Kidney (tissue), 14 donors: Measurements from ENCODE around the gene GPR107. TPM values are rescaled to one million over a fixed set of nuclear protein-coding genes. Genes with fewer than 3 reads are reported as not detected.

Source experiments
- DNase-seq, 5 donors: peaks; one replicate each; pipeline ENCODE4 v3.0.0-alpha.2; 2013 to 2020
- FAIRE-seq: peaks from 2 replicates; lab custom pipeline; 2012; peaks lifted over from hg19 to GRCh38; lab: Jason Lieb, UNC
- H3K27ac ChIP-seq, 2 donors: one replicate each; pipeline ENCODE4 v1.7.0; 2013; ENCODE audit warnings: low read depth in 2 of 2, low read length in 2 of 2, inconsistent platforms in 1 of 2
- H3K27me3 ChIP-seq: one replicate; pipeline ENCODE4 v1.7.1; 2013; ENCODE audit warnings: low read length, inconsistent platforms; ENCODE audit not compliant: control insufficient read depth, insufficient read depth
- H3K36me3 ChIP-seq, 3 donors: one replicate each; pipeline versions ENCODE4 v1.7.0 to v1.7.1; 2013; ENCODE audit warnings: low read length in 3 of 3, control low read depth in 1 of 3, inconsistent platforms in 1 of 3; ENCODE audit not compliant: insufficient read depth in 3 of 3, control insufficient read depth in 2 of 3
- H3K4me1 ChIP-seq, 3 donors: one replicate each; pipeline versions ENCODE4 v1.7.0 to v1.7.1; 2013; ENCODE audit warnings: low read length in 3 of 3, inconsistent platforms in 1 of 3, low read depth in 1 of 3; ENCODE audit not compliant: control insufficient read depth in 2 of 3, insufficient read depth in 2 of 3
- H3K4me3 ChIP-seq, 3 donors: one replicate each; pipeline versions ENCODE4 v1.7.0 to v1.8.1; 2013; ENCODE audit warnings: low read length in 3 of 3, control low read depth in 1 of 3, inconsistent platforms in 1 of 3
- H3K9ac ChIP-seq, 3 donors: one replicate each; pipeline versions ENCODE4 v1.7.0 to v1.7.1; 2013; ENCODE audit warnings: low read length in 3 of 3, control low read depth in 1 of 3, inconsistent platforms in 1 of 3
- H3K9me3 ChIP-seq, 3 donors: one replicate each; pipeline versions ENCODE4 v1.7.0 to v1.7.1; 2013; ENCODE audit warnings: low read length in 3 of 3, control low read depth in 1 of 3, inconsistent platforms in 1 of 3; ENCODE audit not compliant: control insufficient read depth in 2 of 3, insufficient read depth in 1 of 3
- CTCF ChIP-seq: IDR thresholded peaks from 3 replicates; pipeline ENCODE4 v1.5.1; 2012; ENCODE audit warnings: mild to moderate bottlenecking, moderate library complexity, borderline replicate concordance; ENCODE audit not compliant: insufficient read depth; ENCODE audit errors: extremely low read depth
- intact Hi-C: fragments of 100-400 bp; cut with DNase I; formaldehyde crosslinking; loops from one replicate; pipeline ENCODE4 v1.11.1; 2022
- polyA plus RNA-seq: library from polyadenylated mRNA; stranded (reverse); fragments of 350-450 nt; fragmentation: Illumina TruSeq; extraction: RNeasy Lipid Tissue Mini Kit (QIAGEN cat#74804); gene quantifications from one replicate; pipeline ENCODE4 v1.2.3, GENCODE V29; 2014; ENCODE audit warnings: low read depth, low replicate concordance; ENCODE audit not compliant: insufficient read depth
- total RNA-seq: library from RNA; stranded (reverse); fragmentation: NEBNext Ultra II Directional; extraction: Animal tissue kit (Norgen Biotek cat#: 25700); gene quantifications from one replicate; pipeline ENCODE4 v1.2.1, GENCODE V29; 2021
- donor health status: control.
- donor health status: control.
- donor health status: control.
- donor health status: control.
- donor health status: control.
- donor health status: DM: yes; HTN: yes; CAD: no.
- donor health status: Normal renal cell carcinoma (clear cell type).

Gene GPR107
- total and polyA plus RNA-seq, 2 donors from 2014 or later, result 18.0 to 45.6 TPM

GRCh38 chr9:130137641-130138081, 84.0 kb downstream of the GPR107 start:
- Histone ChIP-seq H3K36me3 (no peaks in the 10 kb centered on the region), H3K4me1 (peaks cover 0 to 9% (median 0%) of the 10 kb centered on the region in 3 donors), H3K27me3 (no peaks in the 10 kb centered on the region), H3K27ac (no peak overlapping the region), H3K9me3 (no peaks in the 10 kb centered on the region), H3K9ac (no peak overlapping the region), H3K4me3 (no peak overlapping the region)
- intact Hi-C loops, result no loop called here
- no peak for TF ChIP-seq CTCF
- no peak for FAIRE-seq
- no peak for DNase-seq

- intact Hi-C loops, result no loop called here
These were observed 84.5 kb downstream of the GPR107 start for GRCh38 chr9:130138171-130138653.

GRCh38 chr9:130138791-130139190, 85.1 kb downstream of the GPR107 start:
- Histone ChIP-seq H3K36me3 (no peaks in the 10 kb centered on the region), H3K4me1 (peaks cover 0 to 9% (median 4%) of the 10 kb centered on the region in 3 donors), H3K9ac (no peak overlapping the region), H3K4me3 (no peak overlapping the region), H3K9me3 (no peaks in the 10 kb centered on the region), H3K27me3 (no peaks in the 10 kb centered on the region), H3K27ac (no peak overlapping the region)
- FAIRE-seq, result no peak
- intact Hi-C loops, result no loop called here
- peak in 1 of 5 donors; percentile 66 for DNase-seq
- no peak for TF ChIP-seq CTCF

More at GRCh38 chr9:130138171-130138653, 84.5 kb downstream of the GPR107 start:
- H3K27me3 ChIP-seq, result no peaks in the 10 kb centered on the region
- H3K4me1 ChIP-seq, result peaks cover 0 to 9% (median under 1%) of the 10 kb centered on the region in 3 donors
- H3K27ac ChIP-seq, result no peak overlapping the region
- FAIRE-seq (no peak), DNase-seq (peak in 4 of 5 donors; percentile 53 to 81 (median 65))
- no peak overlapping the region for H3K4me3 ChIP-seq
- H3K9ac ChIP-seq, result no peak overlapping the region
- H3K36me3 ChIP-seq, result no peaks in the 10 kb centered on the region
- TF ChIP-seq CTCF, result no peak
- H3K9me3 ChIP-seq, result no peaks in the 10 kb centered on the region

GRCh38 chr9:130139251-130139650, 85.5 kb downstream of the GPR107 start:
- H3K9ac ChIP-seq, result no peak overlapping the region
- DNase-seq (no peak), FAIRE-seq (no peak)
- no peaks in the 10 kb centered on the region for H3K9me3 ChIP-seq
- H3K27ac ChIP-seq, result no peak overlapping the region
- H3K4me1 ChIP-seq, result peaks cover 0 to 9% (median 4%) of the 10 kb centered on the region in 3 donors
- no peak for TF ChIP-seq CTCF
- intact Hi-C loops, result no loop called here
- no peak overlapping the region for H3K4me3 ChIP-seq
- H3K27me3 ChIP-seq, result no peaks in the 10 kb centered on the region
- no peaks in the 10 kb centered on the region for H3K36me3 ChIP-seq
